B cell (primary cell): ENCODE data around the gene SLC12A1.

ENCODE experiments used
- EZH2 ChIP-seq: IDR thresholded peaks from 2 replicates; pipeline ENCODE4 v1.6.1; 2012; ENCODE audit warnings: borderline replicate concordance, low read depth, mild to moderate bottlenecking, moderate library complexity, low read length; ENCODE audit not compliant: insufficient read depth, poor library complexity, severe bottlenecking
- TF ChIP-seq, protein P1 (sequence below): fragments of 200-600 bp; IDR thresholded peaks from one replicate; pipeline ENCODE4 v1.8.0; 2022; ENCODE audit warnings: antibody characterized with exemption, mild to moderate bottlenecking

DNA sequence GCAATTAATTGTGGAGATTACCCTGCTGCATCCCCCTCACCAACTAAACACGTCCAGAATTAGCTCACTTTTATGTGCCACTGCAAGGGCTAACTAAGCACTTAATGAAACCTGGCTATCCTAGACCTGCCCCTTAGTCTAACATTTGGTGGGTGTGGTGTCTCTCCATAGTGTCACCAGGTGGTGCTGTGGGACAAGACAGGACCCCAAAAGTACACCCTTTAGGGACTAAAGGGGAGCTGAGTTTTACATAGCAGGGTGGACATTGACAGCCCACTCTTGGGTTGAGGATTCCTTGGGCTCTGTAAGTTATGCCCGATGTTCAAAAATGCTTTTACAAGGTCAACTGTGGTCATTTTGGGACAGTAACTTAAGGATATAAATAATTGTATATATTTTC is 130.8 kb downstream of the SLC12A1 start:
- TF ChIP-seq, protein P1, sequence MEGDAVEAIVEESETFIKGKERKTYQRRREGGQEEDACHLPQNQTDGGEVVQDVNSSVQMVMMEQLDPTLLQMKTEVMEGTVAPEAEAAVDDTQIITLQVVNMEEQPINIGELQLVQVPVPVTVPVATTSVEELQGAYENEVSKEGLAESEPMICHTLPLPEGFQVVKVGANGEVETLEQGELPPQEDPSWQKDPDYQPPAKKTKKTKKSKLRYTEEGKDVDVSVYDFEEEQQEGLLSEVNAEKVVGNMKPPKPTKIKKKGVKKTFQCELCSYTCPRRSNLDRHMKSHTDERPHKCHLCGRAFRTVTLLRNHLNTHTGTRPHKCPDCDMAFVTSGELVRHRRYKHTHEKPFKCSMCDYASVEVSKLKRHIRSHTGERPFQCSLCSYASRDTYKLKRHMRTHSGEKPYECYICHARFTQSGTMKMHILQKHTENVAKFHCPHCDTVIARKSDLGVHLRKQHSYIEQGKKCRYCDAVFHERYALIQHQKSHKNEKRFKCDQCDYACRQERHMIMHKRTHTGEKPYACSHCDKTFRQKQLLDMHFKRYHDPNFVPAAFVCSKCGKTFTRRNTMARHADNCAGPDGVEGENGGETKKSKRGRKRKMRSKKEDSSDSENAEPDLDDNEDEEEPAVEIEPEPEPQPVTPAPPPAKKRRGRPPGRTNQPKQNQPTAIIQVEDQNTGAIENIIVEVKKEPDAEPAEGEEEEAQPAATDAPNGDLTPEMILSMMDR: peak; percentile 36
- no peak for TF ChIP-seq EZH2
